GM21367 (cell line): ENCODE measurements around the gene ENPP3.

Experiments
- ATAC-seq: cut with Tn5 transposase; IDR thresholded peaks from one replicate; pipeline ENCODE4 v1.9.1; 2021; ENCODE audit not compliant: unreplicated experiment

The ENPP3 gene

DNA sequence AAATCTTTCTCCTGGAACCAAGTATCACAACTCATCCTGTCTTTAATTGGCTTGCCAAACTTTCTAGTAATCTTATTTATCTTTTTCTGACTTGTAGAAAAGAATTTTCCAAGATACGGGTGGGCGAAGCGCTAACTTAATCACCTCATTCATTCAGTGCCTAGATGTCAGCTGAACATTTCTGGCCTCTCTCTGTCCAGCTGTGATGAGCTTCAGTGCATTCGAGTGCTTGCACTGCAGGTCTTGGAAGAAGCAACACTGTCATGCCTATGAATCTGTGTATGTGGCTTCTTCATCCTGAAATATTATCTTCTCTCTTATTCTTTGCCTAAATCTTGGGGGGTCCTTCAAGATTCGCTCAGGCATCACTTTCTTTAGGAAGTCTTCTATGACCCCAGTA is 154.4 kb downstream of the ENPP3 start:
- no peak for ATAC-seq

- no peak for ATAC-seq
Measured at GRCh38 chr6:131792091-131792496, 155.0 kb downstream of the ENPP3 start.

GRCh38 chr6:131795366-131795765 is 158.3 kb downstream of the ENPP3 start:
- ATAC-seq, result no peak
